ENCODE measurements around the gene ABCC12. TPM values are rescaled to one million over a fixed set of nuclear protein-coding genes. Genes with fewer than 3 reads are reported as not detected.

ABCC12 gene
- polyA plus RNA-seq, 1 experiment, result not detected

DNA sequence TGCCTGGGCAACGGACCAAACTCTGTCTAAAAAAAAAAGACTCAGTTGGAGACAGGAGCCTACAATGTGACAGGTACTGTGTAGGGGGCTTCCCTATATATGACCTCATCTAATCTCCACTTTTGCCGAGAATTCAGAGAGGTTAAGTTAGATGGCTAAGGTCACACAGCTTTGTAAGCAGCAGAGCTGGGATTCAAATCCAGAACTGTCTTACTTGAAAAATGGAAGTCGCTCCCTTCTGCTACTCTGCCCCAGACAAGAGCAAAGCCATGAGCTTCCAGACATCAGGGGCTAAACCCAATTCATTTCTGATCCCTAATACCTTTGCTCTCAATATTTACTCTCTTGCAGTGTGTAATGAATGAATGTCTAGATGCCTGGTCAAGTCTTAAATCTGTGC is 41.5 kb upstream of the ABCC12 start:
- Histone ChIP-seq H3K4me3 (ENCODE audit: low read depth, low read length) (no peak overlapping the region), H3K36me3 (ENCODE audit: control insufficient read depth, insufficient read depth, low read length) (no peaks in the 10 kb centered on the region), H3K27me3 (ENCODE audit: control insufficient read depth, insufficient read depth, low read length) (no peaks in the 10 kb centered on the region; the same call in 1 of the 2 replicates)
- CTCF ChIA-PET, result interaction anchor here (0.5 kb wide), 1 partner anchor 1689 kb away, joined by 3 read pairs; no protein-coding TSS in a partner anchor
- TF ChIP-seq, protein P1, sequence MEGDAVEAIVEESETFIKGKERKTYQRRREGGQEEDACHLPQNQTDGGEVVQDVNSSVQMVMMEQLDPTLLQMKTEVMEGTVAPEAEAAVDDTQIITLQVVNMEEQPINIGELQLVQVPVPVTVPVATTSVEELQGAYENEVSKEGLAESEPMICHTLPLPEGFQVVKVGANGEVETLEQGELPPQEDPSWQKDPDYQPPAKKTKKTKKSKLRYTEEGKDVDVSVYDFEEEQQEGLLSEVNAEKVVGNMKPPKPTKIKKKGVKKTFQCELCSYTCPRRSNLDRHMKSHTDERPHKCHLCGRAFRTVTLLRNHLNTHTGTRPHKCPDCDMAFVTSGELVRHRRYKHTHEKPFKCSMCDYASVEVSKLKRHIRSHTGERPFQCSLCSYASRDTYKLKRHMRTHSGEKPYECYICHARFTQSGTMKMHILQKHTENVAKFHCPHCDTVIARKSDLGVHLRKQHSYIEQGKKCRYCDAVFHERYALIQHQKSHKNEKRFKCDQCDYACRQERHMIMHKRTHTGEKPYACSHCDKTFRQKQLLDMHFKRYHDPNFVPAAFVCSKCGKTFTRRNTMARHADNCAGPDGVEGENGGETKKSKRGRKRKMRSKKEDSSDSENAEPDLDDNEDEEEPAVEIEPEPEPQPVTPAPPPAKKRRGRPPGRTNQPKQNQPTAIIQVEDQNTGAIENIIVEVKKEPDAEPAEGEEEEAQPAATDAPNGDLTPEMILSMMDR (IDR thresholded peaks at IDR 0.05; ENCODE audit: insufficient read depth, low read depth, low read length), result no peak
- POLR2A ChIA-PET, result no interaction called here
- DNase-seq (ENCODE audit: low read depth), result no peak

DNA sequence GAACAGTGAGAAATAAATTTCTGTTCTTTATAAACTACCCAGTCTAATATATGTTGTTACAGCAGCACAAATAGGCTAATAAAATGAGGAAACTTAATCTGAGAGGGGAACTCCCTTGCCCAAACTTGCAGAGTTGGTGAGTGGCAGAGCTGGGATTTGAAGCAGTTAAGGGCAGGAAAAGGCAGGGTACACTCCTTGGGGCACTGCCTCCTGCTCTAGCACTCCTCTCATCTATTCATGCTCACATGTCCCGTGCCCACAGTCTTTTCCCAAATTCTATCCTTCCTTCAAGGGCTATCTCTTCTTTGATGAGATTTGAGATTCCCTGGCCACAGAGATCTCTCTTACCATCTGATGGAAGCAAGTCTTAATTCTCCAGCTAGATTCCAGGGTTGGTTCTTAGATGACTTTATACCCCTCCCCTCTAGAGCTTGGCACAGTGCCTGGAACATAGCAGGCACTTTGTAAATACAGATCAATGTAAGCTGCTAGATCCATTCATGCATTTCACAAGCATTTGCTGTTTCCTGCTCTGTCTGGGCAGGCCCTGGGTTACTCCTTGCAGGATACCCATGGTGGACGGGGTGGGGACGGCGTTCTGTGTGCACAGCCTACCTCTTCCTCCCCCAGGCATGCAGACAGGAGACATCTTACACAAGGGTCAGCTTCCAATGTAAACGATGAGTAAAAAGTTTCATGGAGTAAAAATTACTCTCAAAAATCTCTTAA is 39.2 kb upstream of the ABCC12 start:
- ChIA-PET CTCF (no interaction called here), POLR2A (no interaction called here)
- DNase-seq (ENCODE audit: low read depth), result no peak
- TF ChIP-seq, protein P1 (IDR thresholded peaks at IDR 0.05; ENCODE audit: insufficient read depth, low read depth, low read length), result no peak
- H3K36me3 ChIP-seq (ENCODE audit: control insufficient read depth, insufficient read depth, low read length), result no peaks in the 10 kb centered on the region
- no peak overlapping the region for H3K4me3 ChIP-seq (ENCODE audit: low read depth, low read length)
- H3K27me3 ChIP-seq (ENCODE audit: control insufficient read depth, insufficient read depth, low read length), result no peaks in the 10 kb centered on the region; the same call in 1 of the 2 replicates

- ChIA-PET POLR2A (interaction anchor here (0.5 kb wide), 1 partner anchor 364 kb away, joined by 3 read pairs; no protein-coding TSS in a partner anchor), CTCF (interaction anchor here (1.4 kb wide), 1 partner anchor 11 kb away, joined by 4 read pairs; no protein-coding TSS in a partner anchor)
- DNase-seq (ENCODE audit: low read depth), result no peak
- no peaks in the 10 kb centered on the region; the same call in 1 of the 2 replicates for H3K27me3 ChIP-seq (ENCODE audit: control insufficient read depth, insufficient read depth, low read length)
- no peak overlapping the region for H3K4me3 ChIP-seq (ENCODE audit: low read depth, low read length)
- TF ChIP-seq, protein P1 (IDR thresholded peaks at IDR 0.05; ENCODE audit: insufficient read depth, low read depth, low read length), result no peak
- no peaks in the 10 kb centered on the region for H3K36me3 ChIP-seq (ENCODE audit: control insufficient read depth, insufficient read depth, low read length)
Observed at GRCh38 chr16:48193846-48194245, 38.1 kb upstream of the ABCC12 start.

- POLR2A ChIA-PET, result no interaction called here
- CTCF ChIA-PET, result no interaction called here
- TF ChIP-seq, protein P1 (IDR thresholded peaks at IDR 0.05; ENCODE audit: insufficient read depth, low read depth, low read length), result no peak
Observed at GRCh38 chr16:48188449-48189102, 32.8 kb upstream of the ABCC12 start.

DNA sequence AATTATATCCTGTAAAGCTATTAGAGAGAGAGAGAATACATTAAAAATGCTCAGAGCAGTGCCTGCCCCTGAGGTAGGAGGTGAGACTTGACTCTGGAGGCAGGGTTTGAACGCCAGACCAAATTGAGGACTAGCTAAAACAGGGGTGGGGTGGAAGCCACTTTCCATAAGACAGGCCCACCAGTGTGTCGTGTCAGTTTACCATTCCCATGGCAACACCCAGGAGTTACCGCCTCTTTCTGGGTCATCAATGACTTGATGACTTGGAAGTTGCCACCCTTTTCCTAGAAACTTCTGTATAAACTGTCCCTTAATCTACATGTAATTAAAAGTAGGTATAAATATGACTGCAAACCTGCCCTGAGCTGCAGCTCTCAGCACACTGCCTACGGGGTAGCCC is 32.0 kb upstream of the ABCC12 start:
- Histone ChIP-seq H3K27me3 (ENCODE audit: control insufficient read depth, insufficient read depth, low read length) (no peaks in the 10 kb centered on the region; the same call in none of the 2 replicates), H3K4me3 (ENCODE audit: low read depth, low read length) (no peak overlapping the region), H3K36me3 (ENCODE audit: control insufficient read depth, insufficient read depth, low read length) (no peaks in the 10 kb centered on the region)
- ChIA-PET POLR2A (no interaction called here), CTCF (interaction anchor here (0.7 kb wide), 1 partner anchor 23 kb away, joined by 3 read pairs; no protein-coding TSS in a partner anchor)
- TF ChIP-seq, protein P1 (IDR thresholded peaks at IDR 0.05; ENCODE audit: insufficient read depth, low read depth, low read length), result no peak
- DNase-seq (ENCODE audit: low read depth), result no peak

More at GRCh38 chr16:48188449-48189102, 32.8 kb upstream of the ABCC12 start:
- no peak for DNase-seq (ENCODE audit: low read depth)
- no peaks in the 10 kb centered on the region for H3K36me3 ChIP-seq (ENCODE audit: control insufficient read depth, insufficient read depth, low read length)
- H3K4me3 ChIP-seq (ENCODE audit: low read depth, low read length), result no peak overlapping the region
- no peaks in the 10 kb centered on the region; the same call in none of the 2 replicates for H3K27me3 ChIP-seq (ENCODE audit: control insufficient read depth, insufficient read depth, low read length)

Data from BJ (cell line).